NCI-H128 (cell line): Measurements from ENCODE around the gene MIP.
"Not testable (repeated sequence)": the region's sequence is repeated elsewhere in the genome, so short reads cannot be mapped to it uniquely, and the experiment has no call there.

Experiments used
- DNase-seq: peaks from one replicate; lab custom pipeline; 2025; ENCODE audit not compliant: unreplicated experiment; lab: John Stamatoyannopoulos, UW

The MIP gene

DNA sequence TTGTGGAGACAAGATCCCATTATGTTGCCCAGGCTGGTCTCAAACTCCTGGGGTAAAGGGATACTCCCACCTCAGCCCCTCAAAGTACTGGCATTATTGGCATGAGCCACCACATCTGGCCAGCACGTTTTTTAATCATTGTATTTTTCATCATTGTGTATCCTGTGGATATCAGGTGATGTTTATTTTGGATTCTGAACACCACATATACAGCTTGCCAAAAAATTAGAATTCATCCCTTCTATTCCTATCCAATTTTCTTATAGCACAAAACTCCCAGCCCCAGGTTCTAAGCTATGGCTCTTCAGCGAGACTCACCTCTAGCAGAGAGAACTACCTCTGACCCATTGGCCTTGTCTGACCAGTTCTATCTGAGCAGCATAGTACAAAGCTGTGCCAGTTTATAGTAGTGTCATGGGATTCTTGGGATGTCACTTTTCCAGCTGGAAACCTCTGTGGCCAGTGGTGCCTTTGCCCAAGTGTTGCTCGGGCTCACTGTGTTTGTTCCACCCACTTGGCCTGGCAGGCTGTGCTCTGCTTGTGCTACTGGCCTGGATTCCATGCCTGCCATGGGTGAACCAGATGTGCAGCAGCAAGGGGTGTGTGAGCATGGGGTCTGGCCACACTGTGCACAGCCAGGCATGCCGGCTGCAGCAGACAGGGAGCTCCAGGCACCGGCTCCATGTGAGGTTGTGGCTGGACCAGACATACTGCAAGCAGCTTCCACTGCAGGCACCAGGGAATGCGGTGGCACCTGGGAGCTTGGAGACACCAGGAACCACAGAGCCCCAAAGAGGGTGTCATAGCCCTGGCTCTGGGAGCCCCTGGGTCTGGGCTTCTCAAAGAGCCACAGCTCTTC, 42.4 kb downstream of the MIP start:
- DNase-seq, result no peak

GRCh38 chr12:56410768-56411167, 43.7 kb downstream of the MIP start:
- DNase-seq, result no peak

DNA sequence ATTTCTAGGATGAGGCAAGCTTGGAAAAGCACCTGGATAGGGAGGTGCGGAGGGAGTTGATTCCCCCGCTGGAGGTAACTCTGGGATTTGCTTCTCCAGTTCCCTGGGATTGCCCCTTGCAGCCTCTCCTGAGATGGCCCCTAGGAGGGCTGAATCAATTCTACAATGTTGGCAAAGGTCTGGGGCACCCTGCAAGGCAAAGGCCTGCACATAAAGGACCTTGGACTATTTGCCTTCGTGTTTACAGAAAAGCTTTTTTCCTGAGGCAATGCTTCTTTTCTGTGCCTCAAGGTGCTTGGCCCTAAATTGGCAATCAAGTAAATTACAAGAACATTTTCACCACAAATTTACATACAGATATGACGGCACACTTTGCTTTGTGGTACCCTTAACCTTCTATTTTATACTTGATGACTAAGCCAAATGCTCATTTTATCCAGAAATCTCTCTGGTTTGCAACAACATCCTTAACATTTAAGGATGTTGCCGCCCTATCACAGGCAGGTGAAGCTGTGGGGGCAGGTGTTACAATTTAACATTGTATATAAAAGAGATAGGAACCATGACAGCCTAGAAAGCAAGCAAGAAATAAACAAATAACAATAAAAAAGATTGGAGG, 45.5 kb downstream of the MIP start:
- DNase-seq, result no peak

DNA sequence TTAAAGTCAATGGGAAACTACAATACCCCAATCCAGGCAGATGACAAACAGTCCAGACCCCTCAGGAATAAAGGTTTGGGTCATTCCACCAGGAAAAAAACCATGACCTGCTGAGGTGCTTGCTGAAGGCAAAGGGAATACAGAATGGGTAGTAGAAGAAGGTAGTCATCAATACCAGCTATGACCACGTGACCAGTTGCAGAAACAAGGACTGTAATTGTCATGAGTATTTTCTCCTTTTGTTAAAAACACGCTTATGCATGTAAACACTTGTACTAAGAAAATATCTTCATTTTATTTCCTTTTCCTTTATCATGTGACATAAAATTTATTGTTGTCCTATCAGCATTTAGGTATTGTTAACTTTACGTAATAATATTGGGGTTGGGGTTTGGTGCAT, 50.2 kb downstream of the MIP start:
- DNase-seq, result not testable (repeated sequence)

DNA sequence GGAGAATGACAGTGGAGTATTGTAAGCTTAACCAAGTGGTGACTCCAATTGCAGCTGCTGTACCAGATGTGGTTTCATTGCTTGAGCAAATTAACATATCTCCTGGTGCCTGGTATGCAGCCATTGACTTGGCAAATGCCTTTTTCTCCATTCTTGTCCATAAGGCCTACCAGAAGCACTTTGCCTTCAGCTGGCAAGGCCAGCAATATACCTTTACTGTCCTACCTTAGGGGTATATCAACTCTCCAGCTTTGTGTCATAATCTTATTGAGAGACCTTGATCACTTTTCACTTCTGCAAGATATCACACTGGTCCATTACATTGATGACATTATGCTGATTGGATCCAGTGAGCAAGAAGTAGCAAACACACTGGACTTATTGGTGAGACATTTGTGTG, 52.8 kb downstream of the MIP start:
- not testable (repeated sequence) for DNase-seq

DNA sequence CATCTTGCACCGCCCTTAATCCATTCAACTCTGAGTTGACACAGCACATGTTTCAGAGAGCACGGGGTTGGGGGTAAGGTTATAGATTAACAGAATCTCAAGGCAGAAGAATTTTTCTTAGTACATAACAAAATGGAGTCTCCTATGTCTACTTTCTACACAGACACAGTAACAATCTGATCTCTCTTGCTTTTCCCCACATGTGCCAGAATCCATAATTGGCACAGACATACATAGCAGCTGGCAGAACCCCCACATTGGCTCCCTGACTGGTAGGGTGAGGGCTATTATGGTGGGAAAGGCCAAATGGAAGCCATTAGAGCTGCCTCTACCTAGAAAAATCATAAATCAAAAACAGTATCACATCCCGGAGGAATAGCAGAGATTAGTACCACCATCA, 53.3 kb downstream of the MIP start:
- DNase-seq, result not testable (repeated sequence)
